HepG2 (cell line): Measurements from ENCODE around the gene ASIC2.

Source experiments
- CBX2 ChIP-seq, 2 experiments: fragments of 200-600 bp in 1 of 2; sonication (generic); formaldehyde crosslinking in 1 of 2; IDR thresholded peaks; 2 replicates each; pipeline versions ENCODE4 v1.7.0 to v1.8.1; 2018 to 2022; ENCODE audit warnings: low read depth in 2 of 2, low read length in 1 of 2, mild to moderate bottlenecking in 1 of 2, missing genetic modification reagents in 1 of 2
- EP300 ChIP-seq, 3 experiments: sonication (generic) in 1 of 3; formaldehyde crosslinking in 1 of 3; IDR thresholded peaks; 2 replicates each; pipeline versions ENCODE4 v1.5.1 to v1.6.1; 2011 to 2020; ENCODE audit warnings: low read depth in 2 of 3, low read length in 2 of 3, borderline replicate concordance in 1 of 3, improper control_type of control experiment in 1 of 3, mild to moderate bottlenecking in 1 of 3, missing genetic modification reagents in 1 of 3, moderate library complexity in 1 of 3
- MAFF ChIP-seq: IDR thresholded peaks from 2 replicates; pipeline ENCODE4 v1.6.1; 2011; ENCODE audit warnings: low read depth, low read length, improper control_type of control experiment
- POLR2A ChIP-seq, 2 experiments: IDR thresholded peaks; 2 replicates each; pipeline ENCODE4 v1.6.1; 2011; ENCODE audit warnings: low read depth in 2 of 2, low read length in 2 of 2, mild to moderate bottlenecking in 1 of 2, moderate library complexity in 1 of 2; ENCODE audit not compliant: insufficient read depth in 1 of 2
- ZFX ChIP-seq: sonication (generic); formaldehyde crosslinking; IDR thresholded peaks from 2 replicates; pipeline ENCODE4 v1.4.0; 2020; ENCODE audit warnings: mild to moderate bottlenecking, low read depth, missing genetic modification reagents, moderate library complexity
- ZNF550 ChIP-seq: sonication (generic); formaldehyde crosslinking; IDR thresholded peaks from 2 replicates; pipeline ENCODE4 v1.4.0; 2020; ENCODE audit warnings: mild to moderate bottlenecking, missing genetic modification reagents, borderline replicate concordance
- TF ChIP-seq, protein P1 (sequence below): sonication (generic); formaldehyde crosslinking; IDR thresholded peaks from 2 replicates; pipeline ENCODE4 v1.5.0; 2020; ENCODE audit warnings: mild to moderate bottlenecking, missing genetic modification reagents, moderate library complexity
- TF ChIP-seq, protein P2 (sequence below): sonication (generic); formaldehyde crosslinking; IDR thresholded peaks from 2 replicates; pipeline ENCODE4 v1.4.0; 2020; ENCODE audit warnings: missing genetic modification reagents
- TF ChIP-seq, protein P3 (sequence below): sonication (generic); formaldehyde crosslinking; IDR thresholded peaks from 2 replicates; pipeline ENCODE4 v1.5.0; 2020; ENCODE audit warnings: mild to moderate bottlenecking, missing genetic modification reagents, borderline replicate concordance

DNA sequence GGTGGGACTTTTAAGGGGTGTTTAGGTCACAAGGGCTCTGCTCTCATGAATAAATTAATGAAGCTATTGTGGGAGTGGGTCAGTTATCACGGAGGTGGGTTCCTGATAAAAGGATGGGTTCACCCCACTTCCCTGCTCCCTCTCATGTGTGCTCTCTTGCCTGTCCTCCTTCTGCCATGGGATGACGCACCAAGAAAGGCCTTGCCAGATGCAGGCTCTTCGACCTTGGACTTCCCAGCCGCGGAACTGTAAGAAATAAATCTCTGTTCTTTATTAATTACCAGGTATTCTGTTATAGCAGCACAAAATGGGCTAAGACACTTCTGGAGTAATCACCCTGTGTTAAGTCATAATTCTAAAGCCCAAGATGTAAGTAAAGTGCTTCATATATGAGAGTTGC is 141.5 kb downstream of the ASIC2 start:
- TF ChIP-seq, protein P1, sequence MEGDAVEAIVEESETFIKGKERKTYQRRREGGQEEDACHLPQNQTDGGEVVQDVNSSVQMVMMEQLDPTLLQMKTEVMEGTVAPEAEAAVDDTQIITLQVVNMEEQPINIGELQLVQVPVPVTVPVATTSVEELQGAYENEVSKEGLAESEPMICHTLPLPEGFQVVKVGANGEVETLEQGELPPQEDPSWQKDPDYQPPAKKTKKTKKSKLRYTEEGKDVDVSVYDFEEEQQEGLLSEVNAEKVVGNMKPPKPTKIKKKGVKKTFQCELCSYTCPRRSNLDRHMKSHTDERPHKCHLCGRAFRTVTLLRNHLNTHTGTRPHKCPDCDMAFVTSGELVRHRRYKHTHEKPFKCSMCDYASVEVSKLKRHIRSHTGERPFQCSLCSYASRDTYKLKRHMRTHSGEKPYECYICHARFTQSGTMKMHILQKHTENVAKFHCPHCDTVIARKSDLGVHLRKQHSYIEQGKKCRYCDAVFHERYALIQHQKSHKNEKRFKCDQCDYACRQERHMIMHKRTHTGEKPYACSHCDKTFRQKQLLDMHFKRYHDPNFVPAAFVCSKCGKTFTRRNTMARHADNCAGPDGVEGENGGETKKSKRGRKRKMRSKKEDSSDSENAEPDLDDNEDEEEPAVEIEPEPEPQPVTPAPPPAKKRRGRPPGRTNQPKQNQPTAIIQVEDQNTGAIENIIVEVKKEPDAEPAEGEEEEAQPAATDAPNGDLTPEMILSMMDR (CRISPR knock-in tag), result no peak
- TF ChIP-seq ZFX (no peak), CBX2 (IDR thresholded peaks at IDR 0.05; ENCODE audit: low read depth, low read length) (no peak), CBX2 (CRISPR knock-in tag; IDR thresholded peaks at IDR 0.05; ENCODE audit: low read depth) (no peak), EP300 (IDR thresholded peaks at IDR 0.05; ENCODE audit: low read depth in 2 of 2, low read length in 2 of 2) (no peak), EP300 (CRISPR knock-in tag; IDR thresholded peaks at IDR 0.05; ENCODE audit: borderline replicate concordance) (no peak), POLR2A (IDR thresholded peaks at IDR 0.05; ENCODE audit: insufficient read depth in 1 of 2, low read depth in 2 of 2, low read length in 2 of 2) (no peak), MAFF (no peak), ZNF550 (CRISPR knock-in tag) (no peak)
- TF ChIP-seq, protein P2, sequence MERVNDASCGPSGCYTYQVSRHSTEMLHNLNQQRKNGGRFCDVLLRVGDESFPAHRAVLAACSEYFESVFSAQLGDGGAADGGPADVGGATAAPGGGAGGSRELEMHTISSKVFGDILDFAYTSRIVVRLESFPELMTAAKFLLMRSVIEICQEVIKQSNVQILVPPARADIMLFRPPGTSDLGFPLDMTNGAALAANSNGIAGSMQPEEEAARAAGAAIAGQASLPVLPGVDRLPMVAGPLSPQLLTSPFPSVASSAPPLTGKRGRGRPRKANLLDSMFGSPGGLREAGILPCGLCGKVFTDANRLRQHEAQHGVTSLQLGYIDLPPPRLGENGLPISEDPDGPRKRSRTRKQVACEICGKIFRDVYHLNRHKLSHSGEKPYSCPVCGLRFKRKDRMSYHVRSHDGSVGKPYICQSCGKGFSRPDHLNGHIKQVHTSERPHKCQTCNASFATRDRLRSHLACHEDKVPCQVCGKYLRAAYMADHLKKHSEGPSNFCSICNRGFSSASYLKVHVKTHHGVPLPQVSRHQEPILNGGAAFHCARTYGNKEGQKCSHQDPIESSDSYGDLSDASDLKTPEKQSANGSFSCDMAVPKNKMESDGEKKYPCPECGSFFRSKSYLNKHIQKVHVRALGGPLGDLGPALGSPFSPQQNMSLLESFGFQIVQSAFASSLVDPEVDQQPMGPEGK, result no peak
- TF ChIP-seq, protein P3, sequence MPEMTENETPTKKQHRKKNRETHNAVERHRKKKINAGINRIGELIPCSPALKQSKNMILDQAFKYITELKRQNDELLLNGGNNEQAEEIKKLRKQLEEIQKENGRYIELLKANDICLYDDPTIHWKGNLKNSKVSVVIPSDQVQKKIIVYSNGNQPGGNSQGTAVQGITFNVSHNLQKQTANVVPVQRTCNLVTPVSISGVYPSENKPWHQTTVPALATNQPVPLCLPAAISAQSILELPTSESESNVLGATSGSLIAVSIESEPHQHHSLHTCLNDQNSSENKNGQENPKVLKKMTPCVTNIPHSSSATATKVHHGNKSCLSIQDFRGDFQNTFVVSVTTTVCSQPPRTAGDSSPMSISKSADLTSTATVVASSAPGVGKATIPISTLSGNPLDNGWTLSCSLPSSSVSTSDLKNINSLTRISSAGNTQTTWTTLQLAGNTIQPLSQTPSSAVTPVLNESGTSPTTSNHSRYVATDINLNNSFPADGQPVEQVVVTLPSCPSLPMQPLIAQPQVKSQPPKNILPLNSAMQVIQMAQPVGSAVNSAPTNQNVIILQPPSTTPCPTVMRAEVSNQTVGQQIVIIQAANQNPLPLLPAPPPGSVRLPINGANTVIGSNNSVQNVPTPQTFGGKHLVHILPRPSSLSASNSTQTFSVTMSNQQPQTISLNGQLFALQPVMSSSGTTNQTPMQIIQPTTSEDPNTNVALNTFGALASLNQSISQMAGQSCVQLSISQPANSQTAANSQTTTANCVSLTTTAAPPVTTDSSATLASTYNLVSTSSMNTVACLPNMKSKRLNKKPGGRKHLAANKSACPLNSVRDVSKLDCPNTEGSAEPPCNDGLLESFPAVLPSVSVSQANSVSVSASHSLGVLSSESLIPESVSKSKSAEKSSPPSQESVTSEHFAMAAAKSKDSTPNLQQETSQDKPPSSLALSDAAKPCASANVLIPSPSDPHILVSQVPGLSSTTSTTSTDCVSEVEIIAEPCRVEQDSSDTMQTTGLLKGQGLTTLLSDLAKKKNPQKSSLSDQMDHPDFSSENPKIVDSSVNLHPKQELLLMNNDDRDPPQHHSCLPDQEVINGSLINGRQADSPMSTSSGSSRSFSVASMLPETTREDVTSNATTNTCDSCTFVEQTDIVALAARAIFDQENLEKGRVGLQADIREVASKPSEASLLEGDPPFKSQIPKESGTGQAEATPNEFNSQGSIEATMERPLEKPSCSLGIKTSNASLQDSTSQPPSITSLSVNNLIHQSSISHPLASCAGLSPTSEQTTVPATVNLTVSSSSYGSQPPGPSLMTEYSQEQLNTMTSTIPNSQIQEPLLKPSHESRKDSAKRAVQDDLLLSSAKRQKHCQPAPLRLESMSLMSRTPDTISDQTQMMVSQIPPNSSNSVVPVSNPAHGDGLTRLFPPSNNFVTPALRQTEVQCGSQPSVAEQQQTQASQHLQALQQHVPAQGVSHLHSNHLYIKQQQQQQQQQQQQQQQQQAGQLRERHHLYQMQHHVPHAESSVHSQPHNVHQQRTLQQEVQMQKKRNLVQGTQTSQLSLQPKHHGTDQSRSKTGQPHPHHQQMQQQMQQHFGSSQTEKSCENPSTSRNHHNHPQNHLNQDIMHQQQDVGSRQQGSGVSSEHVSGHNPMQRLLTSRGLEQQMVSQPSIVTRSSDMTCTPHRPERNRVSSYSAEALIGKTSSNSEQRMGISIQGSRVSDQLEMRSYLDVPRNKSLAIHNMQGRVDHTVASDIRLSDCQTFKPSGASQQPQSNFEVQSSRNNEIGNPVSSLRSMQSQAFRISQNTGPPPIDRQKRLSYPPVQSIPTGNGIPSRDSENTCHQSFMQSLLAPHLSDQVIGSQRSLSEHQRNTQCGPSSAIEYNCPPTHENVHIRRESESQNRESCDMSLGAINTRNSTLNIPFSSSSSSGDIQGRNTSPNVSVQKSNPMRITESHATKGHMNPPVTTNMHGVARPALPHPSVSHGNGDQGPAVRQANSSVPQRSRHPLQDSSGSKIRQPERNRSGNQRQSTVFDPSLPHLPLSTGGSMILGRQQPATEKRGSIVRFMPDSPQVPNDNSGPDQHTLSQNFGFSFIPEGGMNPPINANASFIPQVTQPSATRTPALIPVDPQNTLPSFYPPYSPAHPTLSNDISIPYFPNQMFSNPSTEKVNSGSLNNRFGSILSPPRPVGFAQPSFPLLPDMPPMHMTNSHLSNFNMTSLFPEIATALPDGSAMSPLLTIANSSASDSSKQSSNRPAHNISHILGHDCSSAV (CRISPR knock-in tag), result no peak
